SJSA1 (cell line): ENCODE measurements around the gene CHST11. TPM values are rescaled to one million over a fixed set of nuclear protein-coding genes. Genes with fewer than 3 reads are reported as not detected.

Experiments used
- DNase-seq, 2 experiments: peaks; one replicate each; pipeline ENCODE4 v3.0.0-alpha.2; 2015 to 2020; ENCODE audit warnings: low spot score in 2 of 2, low read depth in 1 of 2
- H3K27ac ChIP-seq: fragments of 250-450 bp; sonication (Bioruptor Pico); 2 replicates; pipeline ENCODE4 v1.5.1; 2020; ENCODE audit warnings: mild to moderate bottlenecking, moderate library complexity
- H3K27me3 ChIP-seq: fragments of 250-450 bp; sonication (Bioruptor Pico); replicated peaks from 2 replicates; pipeline ENCODE4 v1.5.1; 2020; ENCODE audit warnings: mild to moderate bottlenecking, moderate library complexity
- H3K36me3 ChIP-seq: fragments of 250-450 bp; sonication (Bioruptor Pico); 2 replicates; pipeline ENCODE4 v1.5.1; 2020; ENCODE audit warnings: mild to moderate bottlenecking
- H3K4me1 ChIP-seq: fragments of 250-450 bp; sonication (Bioruptor Pico); replicated peaks from 2 replicates; pipeline ENCODE4 v1.6.1; 2021; ENCODE audit warnings: mild to moderate bottlenecking
- H3K4me3 ChIP-seq: fragments of 250-450 bp; sonication (Bioruptor Pico); 2 replicates; pipeline ENCODE4 v1.5.1; 2020; ENCODE audit warnings: mild to moderate bottlenecking
- H3K9me3 ChIP-seq: fragments of 250-450 bp; sonication (Bioruptor Pico); replicated peaks from 2 replicates; pipeline ENCODE4 v1.5.1; 2020; ENCODE audit warnings: mild to moderate bottlenecking
- total RNA-seq: library from RNA; depleted of rRNA; stranded (reverse); fragments of >200 nt; shearing (Covaris generic); gene quantifications from 2 replicates; pipeline ENCODE4 v1.2.3, GENCODE V29; 2014

The CHST11 gene
- total RNA-seq, 1 experiment from 2014 or later = 0.71 TPM

DNA sequence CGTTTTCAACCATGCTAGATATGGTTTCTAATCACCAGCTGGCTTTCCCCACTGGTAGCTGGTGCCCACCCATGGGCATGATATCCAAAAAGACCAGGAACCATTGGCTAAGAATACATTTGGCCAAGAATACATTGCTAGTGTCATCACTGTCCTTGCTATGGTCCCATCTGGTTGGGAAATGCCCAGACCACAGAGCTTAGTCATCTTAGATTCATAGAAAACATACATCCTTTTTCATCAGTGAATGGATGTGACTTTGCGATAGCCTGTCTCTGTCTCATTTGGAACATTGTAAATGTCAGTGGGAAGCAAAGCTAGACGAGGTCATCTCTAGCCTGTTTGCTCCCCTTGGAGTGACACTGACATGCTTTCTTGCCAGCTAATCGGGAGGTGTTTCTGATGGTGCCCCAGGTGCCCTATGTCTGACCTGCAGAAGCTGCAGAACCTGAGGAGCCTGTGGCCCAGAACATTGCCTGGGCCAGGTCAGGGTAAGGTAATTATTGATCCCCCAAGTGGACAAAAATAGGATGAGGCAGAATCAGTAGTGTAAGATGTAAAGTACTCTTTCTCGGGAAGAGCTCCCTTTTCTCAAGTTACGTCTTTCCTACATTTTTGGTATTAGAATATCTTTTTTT lies 306.5 kb downstream of the CHST11 start:
- no peaks in the 10 kb centered on the region for H3K4me1 ChIP-seq
- no peak for DNase-seq
- H3K9me3 ChIP-seq = no peaks in the 10 kb centered on the region
- H3K27me3 ChIP-seq = no peaks in the 10 kb centered on the region; the same call in 1 of the 2 replicates
- H3K4me3 ChIP-seq = no peak overlapping the region
- no peaks in the 10 kb centered on the region for H3K36me3 ChIP-seq
- no peak overlapping the region for H3K27ac ChIP-seq

DNA sequence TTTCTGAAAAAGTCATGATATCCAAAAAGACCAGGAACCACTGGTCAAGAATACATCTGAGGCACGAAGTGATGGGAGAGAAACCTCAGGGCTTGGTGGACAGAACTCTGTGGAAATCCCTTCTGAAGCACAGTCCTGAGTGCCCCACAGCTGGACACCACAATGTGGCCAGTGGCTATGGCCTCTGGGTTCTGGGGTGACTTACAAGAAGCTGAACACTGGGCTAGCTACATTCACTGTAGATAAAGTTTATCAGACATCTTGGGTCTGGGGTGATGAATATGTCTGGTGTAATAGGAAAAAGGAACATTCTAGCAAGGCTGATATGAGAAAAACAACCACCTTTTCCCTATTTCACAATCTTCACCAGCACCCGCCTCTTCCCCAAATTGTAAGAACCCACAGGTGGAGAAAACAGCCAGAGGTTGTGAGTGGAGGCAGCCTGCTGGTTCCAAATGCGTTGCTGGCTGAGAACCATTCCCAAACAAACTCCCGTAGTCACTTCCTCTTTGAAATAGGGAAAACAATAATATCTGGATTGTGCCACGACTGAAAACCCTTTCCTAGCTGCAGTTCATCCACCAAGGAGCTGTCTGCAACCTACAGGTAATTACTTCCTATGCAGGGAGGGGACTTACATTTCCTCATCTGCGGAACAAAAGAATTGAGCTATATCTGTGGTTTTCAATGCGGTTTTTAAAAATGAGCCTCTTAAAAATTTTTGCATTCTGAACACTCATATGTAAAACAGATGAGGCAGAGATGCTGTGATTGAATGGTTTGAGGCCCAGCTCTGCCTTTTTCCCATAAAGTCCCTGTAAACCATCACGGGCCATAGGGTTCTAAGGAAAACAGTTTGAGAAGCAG lies 307.7 kb downstream of the CHST11 start:
- no peaks in the 10 kb centered on the region; the same call in 1 of the 2 replicates for H3K27me3 ChIP-seq

DNA sequence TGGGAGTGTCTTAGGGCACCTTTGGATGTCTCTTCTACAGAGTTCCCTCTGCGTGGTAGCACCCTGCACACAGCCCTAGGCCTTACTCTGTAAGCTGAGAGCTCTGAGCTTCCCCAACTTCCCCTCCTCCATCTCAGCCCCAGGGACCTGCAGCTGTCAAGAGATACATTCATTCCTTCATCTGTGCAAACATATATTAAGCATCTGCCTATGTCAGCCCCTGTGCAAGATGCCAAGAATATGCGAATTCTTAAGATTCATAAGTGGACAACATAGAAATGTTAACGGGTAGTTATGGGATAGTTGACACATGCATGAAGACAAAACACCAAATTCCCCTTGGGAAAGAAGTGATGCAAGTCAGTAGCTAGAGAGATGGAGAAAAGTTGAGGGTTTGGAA lies 310.5 kb downstream of the CHST11 start:
- no peak overlapping the region for H3K4me3 ChIP-seq
- no peak for DNase-seq
- no peaks in the 10 kb centered on the region for H3K9me3 ChIP-seq
- no peak overlapping the region for H3K27ac ChIP-seq
- no peaks in the 10 kb centered on the region for H3K36me3 ChIP-seq
- H3K4me1 ChIP-seq = no peaks in the 10 kb centered on the region
- no peaks in the 10 kb centered on the region; the same call in 1 of the 2 replicates for H3K27me3 ChIP-seq

More for the DNA sequence above, 307.7 kb downstream of the CHST11 start:
- Histone ChIP-seq H3K9me3 (no peaks in the 10 kb centered on the region), H3K27ac (no peak overlapping the region), H3K36me3 (no peaks in the 10 kb centered on the region), H3K4me3 (no peak overlapping the region), H3K4me1 (no peaks in the 10 kb centered on the region)
- DNase-seq = no peak

DNA sequence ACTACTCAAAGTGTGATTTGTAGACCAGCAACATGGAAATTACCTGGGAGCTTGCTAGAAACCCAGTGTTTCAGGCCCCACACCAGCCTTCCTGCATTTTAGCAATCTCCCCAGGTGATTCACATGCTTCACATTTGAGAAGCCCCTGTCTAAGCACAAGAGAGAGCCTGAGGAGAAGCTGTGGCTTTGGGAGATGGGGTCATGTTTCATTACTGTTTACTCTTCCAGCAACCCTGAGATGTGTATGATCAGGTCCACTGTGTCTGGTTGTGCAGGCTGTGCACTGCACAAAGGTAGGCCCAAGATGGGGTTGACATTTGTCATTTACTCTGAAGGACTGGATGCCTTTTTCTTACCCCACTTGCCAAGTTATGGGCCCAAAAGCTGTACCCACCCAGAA lies 311.3 kb downstream of the CHST11 start:
- no peaks in the 10 kb centered on the region for H3K4me1 ChIP-seq
- no peaks in the 10 kb centered on the region for H3K9me3 ChIP-seq
- no peak overlapping the region for H3K27ac ChIP-seq
- no peaks in the 10 kb centered on the region; the same call in 1 of the 2 replicates for H3K27me3 ChIP-seq
- no peaks in the 10 kb centered on the region for H3K36me3 ChIP-seq
- no peak for DNase-seq
- H3K4me3 ChIP-seq = no peak overlapping the region

DNA sequence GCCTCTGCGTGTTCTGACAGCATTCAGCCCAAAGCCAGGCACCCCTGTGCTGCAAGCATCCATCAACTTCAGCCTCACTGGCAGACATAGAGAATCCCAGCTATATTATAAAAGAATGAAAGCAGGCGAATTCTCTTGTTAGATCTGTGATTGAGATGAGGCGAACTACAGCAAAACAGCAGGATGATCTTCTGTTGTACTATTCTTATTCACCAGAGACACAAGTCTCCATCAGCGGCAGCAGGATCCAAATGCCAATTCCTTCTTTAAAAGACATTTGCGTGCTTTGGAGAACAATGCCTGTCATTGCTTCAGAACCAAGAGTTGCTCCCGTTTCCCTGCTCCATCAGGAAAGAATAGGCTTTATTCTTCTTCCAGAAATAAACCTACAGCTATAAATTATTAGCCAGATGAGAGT lies 312.4 kb downstream of the CHST11 start:
- Histone ChIP-seq H3K4me1 (no peaks in the 10 kb centered on the region), H3K27ac (no peak overlapping the region), H3K27me3 (no peaks in the 10 kb centered on the region; the same call in 1 of the 2 replicates), H3K4me3 (no peak overlapping the region), H3K36me3 (no peaks in the 10 kb centered on the region), H3K9me3 (no peaks in the 10 kb centered on the region)
- DNase-seq = no peak

DNA sequence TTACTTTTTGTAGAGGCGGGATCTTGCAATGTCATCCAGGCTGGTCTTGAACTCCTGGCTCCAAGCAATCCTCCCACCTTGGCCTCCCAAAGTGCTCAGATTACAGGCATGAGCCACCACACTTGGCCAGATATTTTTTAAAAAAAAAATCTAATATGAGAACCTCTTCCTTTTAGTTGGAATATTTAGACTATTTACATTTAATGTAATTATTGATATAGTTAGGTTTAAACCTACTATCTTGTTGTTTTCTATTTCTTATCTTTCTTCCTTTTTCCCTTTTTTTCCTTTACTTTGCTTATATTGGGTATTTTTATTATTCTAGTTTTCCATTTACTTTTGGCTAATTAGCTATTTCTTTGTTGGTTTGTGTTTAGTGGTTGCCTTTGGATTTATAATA lies 315.6 kb downstream of the CHST11 start:
- H3K27me3 ChIP-seq = no peaks in the 10 kb centered on the region; the same call in 1 of the 2 replicates
- no peaks in the 10 kb centered on the region for H3K36me3 ChIP-seq
- H3K27ac ChIP-seq = no peak overlapping the region
- DNase-seq = no peak
- no peaks in the 10 kb centered on the region for H3K4me1 ChIP-seq
- no peaks in the 10 kb centered on the region for H3K9me3 ChIP-seq
- no peak overlapping the region for H3K4me3 ChIP-seq

DNA sequence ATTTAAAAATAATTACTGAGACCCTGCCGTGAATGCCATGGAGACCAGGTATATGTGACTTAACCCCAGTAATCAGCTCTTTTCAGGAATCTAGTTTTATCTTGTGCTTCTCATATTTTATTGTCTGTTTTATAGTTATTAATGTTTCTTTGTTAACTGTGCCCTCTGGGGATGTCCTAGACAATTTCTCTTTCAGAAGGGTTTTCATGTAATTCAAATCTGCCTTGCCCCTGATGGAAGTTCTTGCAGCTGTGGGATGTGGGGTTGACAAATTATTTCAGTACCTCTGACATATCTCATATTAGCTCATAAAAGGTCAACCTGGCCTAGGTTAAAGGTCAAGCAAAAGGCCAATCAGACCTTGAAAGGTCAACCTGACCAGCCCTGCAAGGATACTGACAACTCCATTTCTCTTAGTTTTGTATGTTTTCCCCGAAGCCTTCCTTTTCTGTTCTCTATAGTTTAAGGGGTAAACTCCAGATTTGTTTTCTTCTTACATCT lies 319.0 kb downstream of the CHST11 start:
- Histone ChIP-seq H3K9me3 (no peaks in the 10 kb centered on the region), H3K36me3 (no peaks in the 10 kb centered on the region), H3K27ac (no peak overlapping the region), H3K4me1 (no peaks in the 10 kb centered on the region), H3K27me3 (no peaks in the 10 kb centered on the region), H3K4me3 (no peak overlapping the region)
- DNase-seq = no peak

DNA sequence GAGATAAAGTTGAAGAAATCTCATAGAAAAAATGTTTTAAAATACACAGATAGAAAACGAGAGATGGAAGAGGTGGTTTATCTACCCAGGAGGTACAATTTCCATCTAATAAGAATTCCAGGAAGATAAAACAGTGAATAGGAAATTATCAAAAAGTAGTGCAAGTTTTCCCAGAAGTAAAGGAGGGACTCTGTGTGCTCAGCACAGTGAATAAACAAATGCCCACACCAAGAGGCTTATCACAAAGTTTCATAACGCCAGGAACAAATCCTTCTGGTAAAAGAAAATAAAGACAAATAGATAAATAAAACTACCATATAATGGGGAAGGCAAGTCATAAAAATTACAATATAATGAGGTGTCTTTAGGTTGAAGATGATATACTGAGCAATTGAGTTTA lies 322.4 kb downstream of the CHST11 start:
- H3K4me1 ChIP-seq = no peaks in the 10 kb centered on the region
- no peak overlapping the region for H3K27ac ChIP-seq
- H3K27me3 ChIP-seq = no peaks in the 10 kb centered on the region
- no peak for DNase-seq
- H3K9me3 ChIP-seq = no peaks in the 10 kb centered on the region
- H3K36me3 ChIP-seq = no peaks in the 10 kb centered on the region
- H3K4me3 ChIP-seq = no peak overlapping the region

DNA sequence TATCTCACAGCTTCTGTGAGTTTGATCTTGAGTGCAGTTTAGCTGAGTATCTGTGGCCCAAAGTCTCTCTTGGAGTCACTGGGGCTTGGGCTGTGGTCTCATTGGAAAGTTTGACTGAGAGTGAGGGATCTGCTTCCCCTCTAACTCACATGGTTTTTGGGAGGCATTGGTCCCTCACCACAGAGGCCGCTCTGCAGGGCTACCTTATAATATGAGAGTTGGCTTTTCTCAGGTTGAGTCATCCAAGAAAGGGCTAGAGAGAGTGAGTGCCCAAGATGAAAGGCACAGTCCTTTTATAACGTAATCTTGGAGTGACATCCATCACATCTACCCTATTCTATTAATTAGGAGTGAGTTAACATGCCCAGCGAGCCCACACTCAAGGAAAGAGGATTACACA lies 325.5 kb downstream of the CHST11 start:
- Histone ChIP-seq H3K9me3 (no peaks in the 10 kb centered on the region), H3K27ac (no peak overlapping the region), H3K4me3 (no peak overlapping the region), H3K4me1 (no peaks in the 10 kb centered on the region), H3K36me3 (no peaks in the 10 kb centered on the region), H3K27me3 (no peaks in the 10 kb centered on the region)
- DNase-seq = no peak

DNA sequence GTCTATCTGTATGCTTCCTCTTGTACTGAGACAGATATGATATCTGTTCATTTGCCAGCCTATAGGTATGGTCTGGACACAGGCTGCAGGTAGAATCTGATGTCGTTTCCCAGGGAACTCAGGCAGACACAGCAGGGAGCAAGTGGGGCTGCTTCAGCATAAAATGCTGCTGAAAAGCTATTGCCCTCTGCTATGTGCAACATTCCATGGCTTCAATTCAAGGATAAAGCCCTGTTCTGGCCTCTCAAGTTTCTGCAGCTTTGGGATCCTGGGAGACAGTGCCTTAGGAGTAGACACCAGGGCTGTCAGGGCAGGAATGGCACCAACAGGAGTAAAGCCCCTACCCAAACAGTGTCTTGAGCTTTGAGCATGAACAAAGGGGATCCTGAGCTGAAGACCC lies 327.8 kb downstream of the CHST11 start:
- Histone ChIP-seq H3K4me3 (no peak overlapping the region), H3K4me1 (no peaks in the 10 kb centered on the region), H3K27me3 (no peaks in the 10 kb centered on the region), H3K9me3 (no peaks in the 10 kb centered on the region), H3K36me3 (no peaks in the 10 kb centered on the region), H3K27ac (no peak overlapping the region)
- no peak for DNase-seq

DNA sequence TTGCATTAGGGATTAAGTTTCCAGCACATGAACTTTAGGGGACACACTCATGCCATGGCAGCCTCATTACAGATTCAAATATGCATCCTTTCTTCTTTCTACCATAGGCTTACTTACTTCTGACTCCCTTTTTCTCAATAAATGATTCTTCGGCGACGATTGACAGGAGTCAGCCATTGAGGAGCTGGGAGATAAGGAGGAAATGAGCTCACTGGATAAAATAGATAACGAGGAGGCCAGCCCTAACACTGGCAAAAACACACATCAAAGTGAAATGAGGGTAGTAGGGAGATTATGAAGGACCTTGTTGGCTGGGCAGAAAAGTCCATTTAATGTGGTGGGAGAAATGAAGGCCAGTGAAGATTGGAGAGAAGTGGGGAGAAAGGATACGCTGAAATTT lies 329.1 kb downstream of the CHST11 start:
- no peaks in the 10 kb centered on the region for H3K9me3 ChIP-seq
- no peak overlapping the region for H3K27ac ChIP-seq
- H3K4me3 ChIP-seq = no peak overlapping the region
- no peaks in the 10 kb centered on the region for H3K27me3 ChIP-seq
- no peak for DNase-seq
- no peaks in the 10 kb centered on the region for H3K36me3 ChIP-seq
- no peaks in the 10 kb centered on the region for H3K4me1 ChIP-seq

DNA sequence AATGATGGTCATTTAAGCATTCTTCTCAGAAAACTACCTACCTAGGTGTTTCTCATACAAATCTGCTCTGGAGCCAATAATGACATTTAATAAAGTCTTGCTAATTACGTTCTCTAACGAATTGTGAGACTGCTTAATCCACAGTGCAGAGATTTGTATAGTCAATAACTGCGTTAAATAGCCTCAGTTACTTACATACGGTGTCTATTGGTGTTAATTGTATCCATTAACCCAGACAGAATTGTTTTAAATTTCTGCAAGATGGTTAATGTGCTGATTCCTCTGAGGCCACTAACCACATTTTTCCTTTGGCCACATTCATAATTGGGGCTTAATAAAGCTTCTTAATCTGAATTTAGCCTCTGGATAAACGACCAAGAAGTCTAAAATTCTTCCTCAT lies 329.6 kb downstream of the CHST11 start:
- Histone ChIP-seq H3K27me3 (no peaks in the 10 kb centered on the region), H3K4me1 (no peaks in the 10 kb centered on the region), H3K4me3 (no peak overlapping the region), H3K27ac (no peak overlapping the region), H3K36me3 (no peaks in the 10 kb centered on the region), H3K9me3 (no peaks in the 10 kb centered on the region)
- DNase-seq = no peak

DNA sequence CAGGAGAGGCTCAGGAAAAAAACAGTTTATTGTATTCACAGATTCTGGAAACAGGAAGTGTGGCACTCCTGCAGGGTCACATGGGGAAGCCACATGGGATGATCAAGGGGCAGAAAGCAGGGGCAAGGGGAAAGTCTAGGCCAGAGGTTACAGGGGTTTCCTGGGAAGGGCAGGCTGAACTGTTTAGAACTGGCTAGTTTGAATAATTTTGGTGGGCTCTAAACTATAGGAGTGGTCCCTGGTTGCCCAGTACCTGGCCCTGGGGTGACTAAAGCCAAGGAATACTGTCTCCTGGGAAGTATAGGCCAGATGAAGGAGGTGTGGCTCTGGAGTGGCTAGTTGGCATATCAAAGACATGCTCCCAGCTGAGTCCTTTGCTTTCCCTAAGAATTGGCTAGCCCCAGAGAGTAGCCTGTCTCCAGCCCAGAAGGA lies 332.1 kb downstream of the CHST11 start:
- no peak overlapping the region for H3K4me3 ChIP-seq
- no peaks in the 10 kb centered on the region for H3K27me3 ChIP-seq
- H3K27ac ChIP-seq = no peak overlapping the region
- DNase-seq = no peak
- H3K4me1 ChIP-seq = no peaks in the 10 kb centered on the region
- no peaks in the 10 kb centered on the region for H3K9me3 ChIP-seq
- no peaks in the 10 kb centered on the region for H3K36me3 ChIP-seq
